ENCODE measurements around the gene TANGO2.

The TANGO2 gene, protein sequence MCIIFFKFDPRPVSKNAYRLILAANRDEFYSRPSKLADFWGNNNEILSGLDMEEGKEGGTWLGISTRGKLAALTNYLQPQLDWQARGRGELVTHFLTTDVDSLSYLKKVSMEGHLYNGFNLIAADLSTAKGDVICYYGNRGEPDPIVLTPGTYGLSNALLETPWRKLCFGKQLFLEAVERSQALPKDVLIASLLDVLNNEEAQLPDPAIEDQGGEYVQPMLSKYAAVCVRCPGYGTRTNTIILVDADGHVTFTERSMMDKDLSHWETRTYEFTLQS

GRCh38 chr22:20020533-20021195 lies at the start of gene TANGO2:
Gene TANGO2, plus strand, starts transcription at chr22:20021110. Its CDS starts 15,689 bp downstream, at chr22:20036799.
- peak; percentile 85 to 88 for DNase-seq

DNA sequence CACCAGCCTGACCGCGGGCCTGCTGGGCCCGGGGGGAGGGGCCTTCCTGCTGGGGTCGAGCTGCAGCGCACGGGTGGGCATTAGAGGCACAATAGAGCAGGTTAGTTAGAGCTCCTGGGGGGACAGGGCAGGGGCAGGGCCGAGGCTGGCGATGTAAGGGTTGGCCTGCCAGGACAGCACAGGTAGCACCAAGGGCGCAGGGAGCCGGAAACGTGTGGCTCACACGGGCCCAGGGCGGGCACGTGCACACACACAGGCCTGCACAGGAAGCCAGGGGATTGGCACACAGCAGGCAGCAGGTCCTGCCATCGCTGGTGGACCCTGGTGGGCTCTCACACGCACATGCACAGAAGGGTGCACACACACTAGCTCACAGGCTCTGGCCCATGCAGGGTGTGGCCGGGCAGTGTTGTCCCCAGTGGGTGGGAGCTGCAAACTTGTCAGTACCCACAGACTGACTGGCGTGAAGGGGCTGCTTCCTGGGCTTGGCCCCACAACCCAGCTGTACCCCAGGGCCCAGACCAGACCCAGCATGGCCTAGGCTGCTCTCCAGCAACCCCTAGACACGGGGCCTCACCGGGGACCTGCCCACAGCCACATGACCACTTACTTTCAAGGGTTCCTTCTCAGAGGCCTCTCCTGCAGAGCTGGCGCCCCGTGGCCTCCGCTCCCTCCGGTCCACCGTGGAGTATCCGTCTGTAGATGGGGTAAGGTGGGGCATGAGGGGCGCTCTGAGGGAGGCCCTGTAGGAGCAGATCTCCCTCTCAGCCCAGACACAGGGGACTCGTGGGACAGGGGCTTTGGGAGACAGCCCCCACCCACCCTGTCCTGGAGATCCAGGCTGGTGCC lies 49.4 kb upstream of the TANGO2 start:
- DNase-seq: no peak

- no peak for DNase-seq
Measured at GRCh38 chr22:19972251-19972650, 48.7 kb upstream of the TANGO2 start.

- DNase-seq: no peak
Measured at GRCh38 chr22:19972652-19973550, 48.0 kb upstream of the TANGO2 start.

GRCh38 chr22:19973551-19974267 lies 47.2 kb upstream of the TANGO2 start:
- DNase-seq: no peak

DNA sequence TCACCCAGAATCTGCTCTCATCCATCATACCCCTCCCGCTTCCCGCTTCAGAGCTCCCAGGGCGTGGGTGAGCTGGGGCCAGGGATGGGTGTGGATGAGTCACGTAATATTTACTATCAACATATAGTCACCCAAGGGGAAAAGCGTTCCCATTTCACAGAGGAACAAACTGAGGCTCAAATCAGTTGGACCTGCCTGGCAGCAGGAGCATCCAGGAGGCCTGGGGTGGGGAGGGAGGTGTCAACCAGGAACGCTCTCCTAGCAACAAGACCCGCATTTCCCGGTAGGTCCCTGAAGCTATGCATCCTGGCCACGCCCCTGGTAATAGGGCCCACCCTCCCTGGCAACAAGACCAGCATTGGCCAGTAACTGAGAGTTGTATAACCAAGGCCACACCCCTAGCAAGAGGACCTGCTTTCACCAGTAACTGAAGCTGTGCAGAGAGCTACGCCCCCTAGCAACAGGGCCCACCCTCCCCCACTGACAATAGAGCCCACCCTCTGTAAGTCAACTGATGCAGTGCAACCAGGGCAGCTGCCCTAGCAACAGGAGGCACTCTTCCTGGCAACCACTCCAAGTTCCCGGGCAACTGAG lies 46.5 kb upstream of the TANGO2 start:
- no peak for DNase-seq

GRCh38 chr22:19974935-19975706 lies 45.8 kb upstream of the TANGO2 start:
- no peak for DNase-seq

DNA sequence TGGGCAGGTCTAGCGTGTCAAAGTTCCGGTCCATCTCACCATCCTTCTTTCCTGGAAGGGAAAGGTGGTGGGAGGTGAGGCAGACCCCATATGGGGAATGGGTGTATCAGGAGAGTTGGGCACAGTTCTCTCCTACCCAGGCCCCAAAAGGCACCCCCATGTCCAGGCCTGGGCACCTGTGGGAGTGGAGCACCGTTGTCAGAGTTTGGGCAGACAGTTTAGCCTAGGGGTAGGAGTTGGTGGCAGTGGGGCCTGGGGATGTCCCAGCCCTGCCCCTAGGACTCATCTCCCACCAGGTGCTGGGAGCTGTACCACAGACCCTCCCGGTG lies 45.2 kb upstream of the TANGO2 start:
- no peak for DNase-seq

DNA sequence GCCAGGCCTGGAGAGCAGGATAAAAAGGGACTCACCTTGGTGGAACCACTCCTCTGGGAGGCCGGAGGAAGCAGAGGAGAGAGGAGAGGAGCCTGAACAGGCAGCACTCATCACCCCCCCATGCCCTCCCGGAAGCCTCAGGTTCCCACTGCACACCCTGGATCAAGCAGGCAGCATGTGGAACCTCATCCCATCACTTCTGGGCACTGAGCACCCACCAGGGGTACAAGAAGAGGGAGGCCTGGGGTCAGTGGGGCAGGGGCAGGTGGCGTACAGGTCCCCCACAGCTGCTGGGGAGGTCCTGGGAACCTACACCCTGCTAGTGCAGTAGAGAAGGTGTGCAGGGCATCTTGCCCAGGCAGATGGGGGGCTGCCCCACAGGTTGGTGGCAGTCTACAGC lies 44.2 kb upstream of the TANGO2 start:
- no peak for DNase-seq

GRCh38 chr22:19977296-19978243 lies 43.3 kb upstream of the TANGO2 start:
- DNase-seq: no peak

GRCh38 chr22:19978748-19979147 lies 42.2 kb upstream of the TANGO2 start:
- DNase-seq: no peak

GRCh38 chr22:19979712-19980493 lies 41.0 kb upstream of the TANGO2 start:
- DNase-seq: no peak

- DNase-seq: no peak
Measured at GRCh38 chr22:19980766-19981165, 40.1 kb upstream of the TANGO2 start.

- DNase-seq: no peak
Measured at GRCh38 chr22:19981171-19981960, 39.5 kb upstream of the TANGO2 start.

GRCh38 chr22:19981961-19982920 lies 38.7 kb upstream of the TANGO2 start:
- DNase-seq: no peak

DNA sequence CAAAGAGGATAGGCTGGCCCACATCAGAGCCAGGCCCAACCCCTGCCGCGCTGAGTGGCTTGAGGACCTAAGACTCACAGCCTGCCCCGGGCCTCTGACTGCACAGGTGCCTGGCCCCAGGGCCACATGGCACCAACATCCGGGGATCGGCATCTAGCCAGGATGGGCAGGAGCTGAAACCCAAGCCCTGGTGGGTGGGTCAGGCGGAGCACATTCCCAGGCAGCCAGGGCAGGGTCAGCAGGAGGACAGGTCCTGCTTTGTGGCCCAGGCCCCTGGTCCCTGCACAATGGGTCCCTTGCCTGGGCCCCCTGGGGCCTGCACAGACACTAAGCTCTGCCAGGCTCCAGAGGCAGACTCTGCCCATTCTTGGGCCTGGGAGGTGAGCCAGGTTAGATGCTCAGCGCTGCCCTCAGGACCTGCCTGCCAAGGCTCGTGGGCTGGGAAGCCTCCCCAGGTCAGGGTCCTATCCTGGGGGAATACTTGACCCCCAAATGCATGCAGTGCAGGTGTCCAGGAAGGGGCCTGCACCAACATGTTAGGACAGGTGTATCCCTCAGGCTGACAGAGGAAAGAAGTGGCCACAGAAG lies 37.8 kb upstream of the TANGO2 start:
- no peak for DNase-seq

Data from activated CD4-positive, alpha-beta T cell treated with anti-CD3 and anti-CD28 coated beads, Interleukin-2, amount 50 U/mL, for 4 hours (primary cell).